OCI-LY1 (cell line): ENCODE results near the gene MICU1.

Experiments
- H2AFZ ChIP-seq: fragments of 200-600 bp; sonication (generic), shearing (Covaris generic); 2 replicates; pipeline ENCODE4 v1.6.0; 2014; ENCODE audit warnings: antibody characterized with exemption, mild to moderate bottlenecking, low read length
- H3F3A ChIP-seq: fragments of 200-600 bp; sonication (generic), shearing (Covaris generic); 2 replicates; pipeline ENCODE4 v1.6.0; 2014; ENCODE audit warnings: mild to moderate bottlenecking, antibody characterized with exemption, low read length, moderate library complexity; ENCODE audit not compliant: insufficient read depth
- H3K27ac ChIP-seq: fragments of 200-600 bp; sonication (generic); 2 replicates; pipeline ENCODE4 v1.5.1; 2014; ENCODE audit warnings: low read length, mixed run types, mild to moderate bottlenecking, low read depth; ENCODE audit not compliant: poor library complexity, severe bottlenecking
- H3K27me3 ChIP-seq: fragments of 200-600 bp; sonication (generic); 2 replicates; pipeline ENCODE4 v1.6.0; 2014; ENCODE audit warnings: antibody characterized with exemption, mild to moderate bottlenecking, low read length, moderate library complexity; ENCODE audit not compliant: insufficient read depth
- H3K36me3 ChIP-seq: fragments of 200-600 bp; sonication (generic); 2 replicates; pipeline ENCODE4 v1.6.1; 2014; ENCODE audit warnings: mild to moderate bottlenecking, antibody characterized with exemption, low read length, moderate library complexity, mixed read lengths; ENCODE audit not compliant: insufficient read depth
- H3K4me1 ChIP-seq: fragments of 200-600 bp; sonication (generic); 2 replicates; pipeline ENCODE4 v1.5.1; 2014; ENCODE audit warnings: mild to moderate bottlenecking, low read length, moderate library complexity; ENCODE audit not compliant: insufficient read depth, severe bottlenecking
- H3K4me2 ChIP-seq: fragments of 200-600 bp; sonication (generic), shearing (Covaris generic); 2 replicates; pipeline ENCODE4 v1.6.1; 2014; ENCODE audit warnings: low read length
- H3K4me3 ChIP-seq: fragments of 200-600 bp; sonication (generic); 2 replicates; pipeline ENCODE4 v1.5.1; 2014; ENCODE audit warnings: low read length, low read depth, mild to moderate bottlenecking, mixed read lengths; ENCODE audit not compliant: poor library complexity, severe bottlenecking
- H3K79me2 ChIP-seq: fragments of 200-600 bp; shearing (Covaris generic); 2 replicates; pipeline ENCODE4 v1.6.1; 2016; ENCODE audit warnings: mixed run types, low read length, mixed read lengths; ENCODE audit not compliant: insufficient read depth
- H3K9ac ChIP-seq: fragments of 200-600 bp; sonication (generic), shearing (Covaris generic); 2 replicates; pipeline ENCODE4 v1.6.1; 2014; ENCODE audit warnings: mild to moderate bottlenecking, low read length, mixed read lengths
- H3K9me2 ChIP-seq: fragments of 200-600 bp; sonication (generic), shearing (Covaris generic); 2 replicates; pipeline ENCODE4 v1.6.1; 2014; ENCODE audit warnings: low read depth, mild to moderate bottlenecking, low read length, mixed read lengths
- H3K9me3 ChIP-seq: fragments of 200-600 bp; shearing (Covaris generic); 2 replicates; pipeline ENCODE4 v1.6.1; 2014; ENCODE audit warnings: low read length, mixed read lengths
- H4K20me1 ChIP-seq: fragments of 200-600 bp; sonication (generic), shearing (Covaris generic); 2 replicates; pipeline ENCODE4 v1.6.0; 2016; ENCODE audit warnings: mild to moderate bottlenecking, low read length; ENCODE audit not compliant: insufficient read depth
- CTCF ChIP-seq: fragments of 200-600 bp; sonication (generic), shearing (Covaris generic); IDR thresholded peaks from 2 replicates; pipeline ENCODE4 v1.5.1; 2017; ENCODE audit warnings: mild to moderate bottlenecking, antibody characterized with exemption, low read length, moderate library complexity, mixed read lengths
- EZH2 ChIP-seq: fragments of 200-600 bp; sonication (generic), shearing (Covaris generic); IDR thresholded peaks from 2 replicates; pipeline ENCODE4 v1.8.0; 2017; ENCODE audit warnings: borderline replicate concordance, mixed run types, mild to moderate bottlenecking, antibody characterized with exemption, low read length, moderate library complexity, mixed read lengths

MICU1 gene

GRCh38 chr10:72390764-72391163 is 235.1 kb downstream of the MICU1 start:
- no peaks in the 10 kb centered on the region for H3F3A ChIP-seq
- H3K4me1 ChIP-seq, result no peaks in the 10 kb centered on the region
- no peak overlapping the region for H3K9ac ChIP-seq
- no peak overlapping the region for H3K27ac ChIP-seq
- no peaks in the 10 kb centered on the region for H4K20me1 ChIP-seq
- TF ChIP-seq EZH2 (no peak), CTCF (no peak)
- H2AFZ ChIP-seq, result no peak overlapping the region
- no peak overlapping the region for H3K4me3 ChIP-seq
- H3K9me2 ChIP-seq, result no peaks in the 10 kb centered on the region
- H3K4me2 ChIP-seq, result no peak overlapping the region
- H3K79me2 ChIP-seq, result no peaks in the 10 kb centered on the region
- no peaks in the 10 kb centered on the region for H3K36me3 ChIP-seq
- H3K9me3 ChIP-seq, result no peaks in the 10 kb centered on the region
- no peaks in the 10 kb centered on the region for H3K27me3 ChIP-seq

- Histone ChIP-seq H3K27ac (no peak overlapping the region), H3F3A (no peaks in the 10 kb centered on the region), H3K9ac (no peak overlapping the region), H3K79me2 (no peaks in the 10 kb centered on the region), H3K27me3 (no peaks in the 10 kb centered on the region), H3K36me3 (no peaks in the 10 kb centered on the region), H3K9me3 (no peaks in the 10 kb centered on the region), H3K9me2 (no peaks in the 10 kb centered on the region), H2AFZ (no peak overlapping the region), H3K4me3 (no peak overlapping the region), H3K4me2 (no peak overlapping the region), H3K4me1 (peaks cover 7% of the 10 kb centered on the region), H4K20me1 (no peaks in the 10 kb centered on the region)
- TF ChIP-seq EZH2 (no peak), CTCF (no peak)
Observed at GRCh38 chr10:72389716-72390115, 236.2 kb downstream of the MICU1 start.

- Histone ChIP-seq H3K27me3 (no peaks in the 10 kb centered on the region), H3K36me3 (no peaks in the 10 kb centered on the region), H3K9me3 (no peaks in the 10 kb centered on the region), H3K9me2 (no peaks in the 10 kb centered on the region), H3K4me2 (no peak overlapping the region), H3K79me2 (no peaks in the 10 kb centered on the region), H4K20me1 (no peaks in the 10 kb centered on the region), H3K27ac (no peak overlapping the region), H3K9ac (no peak overlapping the region), H3F3A (no peaks in the 10 kb centered on the region), H2AFZ (no peak overlapping the region), H3K4me1 (peaks cover 8% of the 10 kb centered on the region), H3K4me3 (no peak overlapping the region)
- no peak for TF ChIP-seq EZH2
- no peak for TF ChIP-seq CTCF
Observed at GRCh38 chr10:72389014-72389413, 236.9 kb downstream of the MICU1 start.
